ENCODE data around the gene ABCC5.

The ABCC5 gene

DNA sequence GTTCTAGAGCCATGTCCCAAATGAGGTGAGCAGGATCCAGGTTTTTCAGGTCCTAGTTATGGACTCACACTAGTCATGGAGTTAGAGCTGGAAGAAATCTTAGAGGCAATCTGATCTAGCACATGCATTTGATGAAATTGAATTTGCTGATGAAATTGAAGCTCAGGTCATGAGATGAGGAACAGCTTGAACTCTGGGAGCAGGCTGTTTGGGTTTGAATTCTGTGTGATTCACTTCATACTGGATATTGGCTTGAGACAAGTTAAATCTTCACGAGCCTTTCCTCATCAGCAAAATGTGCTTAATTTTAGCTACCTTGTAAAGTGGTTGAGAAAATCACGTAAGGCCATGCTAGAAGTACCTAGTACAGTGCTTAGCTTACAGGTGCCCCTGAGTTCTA lies 99.5 kb downstream of the ABCC5 start:
- DNase-seq = no peak

- DNase-seq = no peak
Measured at GRCh38 chr3:183917776-183918175, 99.9 kb downstream of the ABCC5 start.

DNA sequence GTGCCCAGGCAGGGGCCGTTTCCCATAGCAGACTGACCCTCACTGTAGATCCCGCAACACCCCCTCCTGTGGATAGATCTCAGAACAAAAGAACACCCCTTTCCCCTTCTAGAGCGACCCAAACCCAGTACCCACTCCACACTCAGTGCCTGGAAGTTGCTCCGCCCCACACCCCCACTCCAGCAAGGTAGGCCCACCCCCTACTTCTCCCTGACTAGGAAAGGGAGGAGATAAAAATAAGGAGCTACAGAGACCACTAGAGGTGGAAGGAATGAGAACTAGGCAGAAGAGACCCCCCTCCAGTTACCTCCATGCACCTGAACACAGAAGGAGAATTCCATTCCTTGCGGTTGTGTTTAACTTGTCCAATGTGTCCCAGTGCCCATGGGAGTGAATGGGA lies 102.8 kb downstream of the ABCC5 start:
- DNase-seq = no peak

DNA sequence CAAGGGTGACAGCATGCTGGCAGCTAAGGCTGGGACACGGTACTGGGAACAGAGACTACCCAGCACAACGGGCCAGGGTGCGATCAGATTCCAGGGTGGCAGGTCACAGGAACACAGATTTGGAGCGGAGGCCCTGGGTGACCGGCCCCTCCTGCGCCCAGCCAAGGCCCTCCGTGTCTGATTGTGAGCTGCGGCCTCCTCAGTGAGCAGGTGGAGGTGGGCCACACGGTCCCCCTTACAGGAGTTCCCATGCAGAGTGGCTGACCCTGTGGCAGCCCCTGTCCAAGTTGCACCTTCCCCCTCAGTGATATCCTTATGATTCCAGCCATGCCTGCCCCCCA lies 104.1 kb downstream of the ABCC5 start:
- no peak for DNase-seq

GRCh38 chr3:183912895-183913579 lies 104.6 kb downstream of the ABCC5 start:
- no peak for DNase-seq

GRCh38 chr3:183911763-183912506 lies 105.7 kb downstream of the ABCC5 start:
- DNase-seq = no peak

DNA sequence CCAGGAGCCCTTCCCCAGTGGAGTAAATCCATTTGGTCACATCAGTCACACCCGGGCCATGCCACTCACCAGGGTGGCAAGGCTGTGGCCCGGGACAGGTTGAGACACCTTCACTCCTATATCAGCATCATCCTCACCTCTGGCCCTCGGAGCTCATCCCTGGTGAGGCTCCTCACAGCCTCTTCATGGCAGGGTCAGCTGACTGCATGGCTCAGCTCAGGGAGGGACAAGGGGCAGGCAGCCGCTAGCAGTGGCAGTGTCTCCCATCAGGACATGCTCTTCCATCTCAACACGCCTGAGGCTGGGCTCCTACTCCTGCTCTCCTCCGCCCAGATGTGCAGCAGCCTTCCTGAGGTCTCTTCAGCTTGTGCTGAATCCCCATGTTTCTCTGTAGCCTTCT lies 106.6 kb downstream of the ABCC5 start:
- DNase-seq = no peak

DNA sequence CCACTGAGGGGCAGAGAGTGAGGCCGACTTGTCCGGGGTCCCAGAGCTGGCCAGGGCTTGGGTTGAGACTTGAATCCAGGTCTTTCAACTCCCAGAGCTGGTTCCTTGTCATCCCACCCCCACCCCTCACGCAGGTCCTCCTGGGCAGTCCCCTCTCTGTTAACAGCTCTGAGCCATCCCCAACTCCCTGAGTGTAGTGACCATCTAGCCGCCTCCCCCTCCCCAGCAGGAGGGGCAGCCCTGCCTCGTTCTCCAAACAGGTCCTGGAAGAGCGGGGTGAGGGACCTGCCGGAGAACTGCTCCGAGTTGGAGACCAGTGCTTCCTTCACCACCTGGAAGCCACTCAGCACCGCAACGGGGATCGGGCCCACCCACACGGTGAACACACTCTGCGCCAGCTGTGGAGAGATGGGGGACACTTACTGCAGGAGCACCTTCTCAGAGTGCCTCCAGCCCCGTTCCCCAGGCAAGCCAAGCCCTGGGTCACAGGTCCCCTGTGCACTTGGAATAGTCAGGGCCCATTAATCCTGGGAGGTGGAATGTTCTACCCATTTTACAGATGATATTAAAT lies 108.6 kb downstream of the ABCC5 start:
- no peak for DNase-seq

DNA sequence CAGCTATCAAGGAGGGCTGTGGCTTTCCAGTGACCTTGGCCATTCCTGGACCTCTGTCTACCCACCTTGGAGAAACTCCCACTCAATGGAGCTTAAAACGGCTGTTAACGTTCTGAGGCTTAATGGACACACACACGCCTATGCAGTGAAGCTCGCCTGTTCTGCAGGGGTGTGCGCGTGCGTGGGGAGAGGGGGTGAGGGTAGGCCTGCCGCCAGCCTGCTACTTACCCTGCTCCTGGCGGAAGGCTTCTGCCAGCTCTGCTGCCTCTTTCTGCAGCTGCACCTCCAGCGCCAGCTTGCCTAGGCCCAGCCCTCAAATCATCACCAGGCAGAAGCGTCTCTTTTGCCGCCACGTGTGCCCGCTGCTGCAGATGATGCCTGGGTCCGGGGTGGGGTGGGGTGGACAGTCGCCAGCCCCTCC lies 109.8 kb downstream of the ABCC5 start:
- no peak for DNase-seq

DNA sequence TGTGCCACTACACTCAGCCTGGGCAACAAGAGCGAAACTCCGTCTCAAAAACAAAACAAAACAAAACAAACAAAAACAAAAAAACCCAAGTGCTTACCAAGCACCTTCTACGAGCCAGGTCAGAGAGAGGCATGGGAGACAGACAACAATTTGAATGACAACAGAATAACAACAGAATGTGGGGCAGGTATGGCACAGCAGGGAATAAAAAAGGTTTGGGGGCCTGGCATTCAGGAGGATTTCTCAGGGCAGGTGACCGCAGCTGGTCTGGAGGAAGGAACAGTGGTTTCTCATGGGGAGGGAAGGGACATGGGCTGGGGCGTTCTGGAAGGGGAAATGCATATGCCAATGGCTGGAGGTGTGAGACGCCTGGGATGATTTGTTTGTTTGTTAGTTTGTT lies 110.5 kb downstream of the ABCC5 start:
- DNase-seq = no peak

GRCh38 chr3:183906234-183906921 lies 111.3 kb downstream of the ABCC5 start:
- DNase-seq = no peak

DNA sequence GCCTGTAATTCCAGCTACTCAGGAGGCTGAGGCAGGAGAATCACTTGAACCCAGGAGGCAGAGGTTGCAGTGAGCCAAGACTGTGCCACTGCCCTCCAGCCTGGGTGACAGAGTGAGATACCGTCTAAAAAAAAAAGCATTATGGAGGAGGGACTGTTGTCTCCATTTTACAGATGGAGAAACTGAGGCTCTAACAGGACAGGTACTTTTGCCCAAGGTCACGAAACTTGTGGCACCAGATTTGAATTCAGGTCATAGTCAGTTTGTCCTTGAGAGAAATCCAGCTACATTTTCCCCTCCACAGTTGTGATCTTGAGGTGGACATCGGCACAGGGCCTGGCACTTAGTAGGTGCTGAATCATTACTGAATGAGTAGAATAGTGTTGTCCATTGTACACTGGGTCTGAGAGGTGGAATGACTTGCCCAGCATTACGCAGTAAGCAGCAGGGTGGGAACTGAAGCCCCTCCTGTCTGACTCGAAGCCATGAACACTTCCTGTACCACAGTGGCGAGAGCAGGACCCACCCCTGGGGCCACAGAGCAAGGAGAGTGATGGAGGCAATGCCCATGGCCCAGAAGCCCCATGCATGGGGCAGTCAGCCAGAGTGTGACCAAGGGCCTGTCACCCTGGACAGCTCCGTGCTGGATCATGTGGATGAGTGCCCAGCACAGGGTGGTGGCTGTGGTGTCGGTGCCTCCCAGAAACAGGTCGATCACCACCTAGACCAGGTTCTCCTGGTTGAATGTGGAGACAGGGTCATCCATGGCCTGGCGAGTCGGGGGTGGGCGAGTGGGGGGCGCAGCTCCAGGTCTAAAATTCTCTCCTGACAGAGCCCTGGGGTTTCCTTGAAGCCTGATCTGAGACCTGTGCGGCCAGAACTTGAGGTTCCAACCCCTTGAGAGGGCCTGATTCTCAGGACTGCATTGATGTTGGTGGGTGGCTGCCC lies 112.6 kb downstream of the ABCC5 start:
- DNase-seq = no peak

- DNase-seq = no peak
Measured at GRCh38 chr3:183898028-183898431, 119.7 kb downstream of the ABCC5 start.

GRCh38 chr3:183897606-183898005 lies 120.1 kb downstream of the ABCC5 start:
- no peak for DNase-seq

DNA sequence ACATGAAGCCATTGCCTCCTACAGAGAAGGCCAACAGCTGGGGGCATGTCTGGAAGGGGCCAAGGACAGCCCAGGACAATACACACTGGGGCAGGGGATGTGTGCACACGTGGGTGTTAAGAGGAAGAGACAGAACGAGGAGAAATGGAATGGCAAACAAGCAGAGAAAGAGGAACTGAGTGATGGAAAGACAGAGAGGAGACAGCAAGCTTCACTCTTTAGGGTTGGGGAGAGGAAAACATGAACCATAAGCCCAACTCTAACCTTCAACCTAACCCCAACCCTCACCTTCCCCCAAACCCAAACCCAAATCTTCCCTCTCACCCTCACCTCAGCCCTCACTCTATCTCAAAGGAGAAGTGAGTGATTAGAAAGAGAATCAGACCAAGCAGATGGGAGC lies 121.1 kb downstream of the ABCC5 start:
- no peak for DNase-seq

- no peak for DNase-seq
Measured at GRCh38 chr3:183896184-183896583, 121.5 kb downstream of the ABCC5 start.

- DNase-seq = no peak
Measured at GRCh38 chr3:183895774-183896173, 121.9 kb downstream of the ABCC5 start.

DNA sequence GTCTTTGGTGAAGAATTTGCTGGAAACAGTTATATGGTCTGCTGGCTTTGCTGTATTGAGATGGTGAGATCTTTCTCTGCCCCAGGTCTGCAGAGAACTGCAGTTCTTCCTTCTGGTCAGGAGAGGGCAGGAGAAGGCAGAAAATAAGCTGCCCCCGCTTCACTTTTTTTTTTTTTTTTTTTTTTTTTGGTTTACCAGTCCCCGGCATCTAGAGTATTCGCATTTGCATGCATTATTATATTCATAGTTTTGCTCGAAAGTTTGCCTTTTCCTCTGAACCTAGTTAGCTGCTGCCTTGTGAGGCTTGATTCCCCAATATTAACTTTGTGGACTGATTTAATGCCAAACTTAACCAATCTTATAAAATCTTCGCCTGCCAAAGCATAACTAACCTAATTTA lies 122.4 kb downstream of the ABCC5 start:
- DNase-seq = no peak

DNA sequence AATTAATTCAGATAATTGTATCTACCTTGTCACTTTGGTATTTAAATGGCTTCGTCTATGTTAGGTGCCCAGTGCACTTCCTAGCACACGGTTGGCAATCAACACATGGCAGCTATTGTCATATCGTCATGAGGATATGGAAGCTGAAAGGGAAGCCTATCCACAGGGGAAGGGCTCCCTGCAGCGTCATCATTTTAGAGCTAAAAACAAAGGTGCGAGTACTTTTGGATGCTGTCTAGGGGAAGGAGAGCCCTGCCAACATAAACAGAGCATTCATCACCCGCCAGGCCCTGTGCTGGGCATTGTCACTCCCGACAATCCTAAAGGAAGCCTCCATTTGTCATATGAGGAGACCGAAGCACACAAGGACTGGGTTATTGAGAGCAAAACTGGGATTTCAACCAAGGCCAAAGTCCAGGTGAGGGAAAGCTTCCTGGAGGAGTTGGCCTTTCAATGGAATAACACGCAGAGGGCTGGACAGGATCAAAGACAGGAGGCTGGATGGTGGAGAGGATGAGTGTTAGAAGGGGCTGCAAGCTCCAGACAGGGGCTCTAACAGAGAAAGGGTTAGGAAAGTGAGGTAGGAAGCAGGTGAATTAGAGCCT lies 125.0 kb downstream of the ABCC5 start:
- no peak for DNase-seq

GRCh38 chr3:183885766-183886165 lies 131.9 kb downstream of the ABCC5 start:
- DNase-seq = no peak

- peak; percentile 98 for DNase-seq
Measured at GRCh38 chr3:183884427-183885296, 133.0 kb downstream of the ABCC5 start, which contains the start of gene PARL. Gene PARL (minus strand): TSS chr3:183884880. CDS start chr3:183884846, 34 bp downstream.

Measured in stimulated activated CD4-positive, alpha-beta T cell treated with anti-CD3 and anti-CD28 coated beads, Interleukin-2, amount 100 ng/mL, for 48 hours (primary cell).